ENCODE results near the gene CLIP3. TPM values are rescaled to one million over a fixed set of nuclear protein-coding genes. Genes with fewer than 3 reads are reported as not detected.
"Not testable (repeated sequence)": the region's sequence is repeated elsewhere in the genome, so short reads cannot be mapped to it uniquely, and the experiment has no call there.

CLIP3 gene
- 10 to 100 TPM; 13.8 to 22.7 (median 18.7) TPM for polyA plus RNA-seq (ENCODE audit: insufficient read length in 10 of 10)
- long read RNA-seq, donor 1, transcript CLIP3-201 (14 exons, 3,370 nt), result major isoform, 6 of 15 reads
- long read RNA-seq, donor 1, partial matches to known transcripts, result 7 of 15 reads
- long read RNA-seq, donor 1, other reads (novel, unspliced or antisense), result 0 of 15 reads
- long read RNA-seq, donor 2, partial matches to known transcripts, result 0 of 2 reads
- long read RNA-seq, donor 2, other reads (novel, unspliced or antisense), result 0 of 2 reads
- long read RNA-seq, donor 3, result 0 reads
- long read RNA-seq, donor 4, transcript CLIP3-201 (14 exons, 3,370 nt), result major isoform, 6 of 6 reads
- long read RNA-seq, donor 4, partial matches to known transcripts, result 0 of 6 reads
- long read RNA-seq, donor 4, other reads (novel, unspliced or antisense), result 0 of 6 reads
- long read RNA-seq, donor 5, partial matches to known transcripts, result 0 of 2 reads
- long read RNA-seq, donor 5, other reads (novel, unspliced or antisense), result 0 of 2 reads
- long read RNA-seq, donor 6, partial matches to known transcripts, result 0 of 6 reads
- long read RNA-seq, donor 6, other reads (novel, unspliced or antisense), result 0 of 6 reads
- long read RNA-seq, donor 7, partial matches to known transcripts, result 0 of 2 reads
- long read RNA-seq, donor 7, other reads (novel, unspliced or antisense), result 0 of 2 reads
- long read RNA-seq, donor 8, partial matches to known transcripts, result 0 of 3 reads
- long read RNA-seq, donor 8, other reads (novel, unspliced or antisense), result 0 of 3 reads
- long read RNA-seq, donor 9, result 0 reads

GRCh38 chr19:36032251-36033104 is at the start of gene CLIP3:
Gene CLIP3 (minus strand): TSS chr19:36032873. CDS start chr19:36032357, 516 bp downstream.
- DNase-seq, result peak; percentile 67 to 93 (median 83)

- no peak for DNase-seq
Observed at GRCh38 chr19:36081894-36082293, 49.2 kb upstream of the CLIP3 start.

GRCh38 chr19:36081385-36081784 is 48.7 kb upstream of the CLIP3 start:
- DNase-seq, result no peak

GRCh38 chr19:36079389-36079945 is 46.8 kb upstream of the CLIP3 start:
- DNase-seq, result no peak

GRCh38 chr19:36073121-36073876 is 40.6 kb upstream of the CLIP3 start:
- no peak for DNase-seq

- no peak for DNase-seq
Observed at GRCh38 chr19:36072081-36072480, 39.4 kb upstream of the CLIP3 start.

- DNase-seq, result not testable (repeated sequence)
Observed at GRCh38 chr19:36068810-36069499, 36.3 kb upstream of the CLIP3 start.

GRCh38 chr19:36067681-36068080 is 35.0 kb upstream of the CLIP3 start:
- DNase-seq, result no peak

- no peak for DNase-seq
Observed at GRCh38 chr19:36064826-36065225, 32.2 kb upstream of the CLIP3 start.

GRCh38 chr19:36061367-36061766 is 28.7 kb upstream of the CLIP3 start:
- no peak for DNase-seq

GRCh38 chr19:36060430-36060829 is 27.8 kb upstream of the CLIP3 start:
- DNase-seq, result no peak

GRCh38 chr19:36059180-36059910 is 26.7 kb upstream of the CLIP3 start:
- peak; percentile 19 to 43 (median 33) for DNase-seq

GRCh38 chr19:36058481-36059179 is 26.0 kb upstream of the CLIP3 start:
- DNase-seq, result no peak

- peak in 1 of 3 donors; percentile 21 for DNase-seq
Observed at GRCh38 chr19:36054733-36055686, 22.3 kb upstream of the CLIP3 start, which contains the start of gene WDR62. Gene WDR62 (plus strand): TSS chr19:36054897. CDS start chr19:36054972, 75 bp downstream.

- peak; percentile 99 to 100 (median 100) for DNase-seq
Observed at GRCh38 chr19:36054119-36054732, 21.6 kb upstream of the CLIP3 start, which contains the start of gene THAP8. Gene THAP8 (minus strand): TSS chr19:36054285. CDS start chr19:36054217, 68 bp downstream.

- DNase-seq, result no peak
Observed at GRCh38 chr19:36051637-36052036, 19.0 kb upstream of the CLIP3 start.

- no peak for DNase-seq
Observed at GRCh38 chr19:36051236-36051635, 18.6 kb upstream of the CLIP3 start.
